NCI-H510A treated with DMSO at 0.1 percent for 48 hours (cell line): ENCODE results near the gene SPAG7.
"Not testable (repeated sequence)": the region's sequence is repeated elsewhere in the genome, so short reads cannot be mapped to it uniquely, and the experiment has no call there.

Source experiments
- DNase-seq: peaks from one replicate; lab custom pipeline; 2025; lab: John Stamatoyannopoulos, UW

Gene SPAG7

DNA sequence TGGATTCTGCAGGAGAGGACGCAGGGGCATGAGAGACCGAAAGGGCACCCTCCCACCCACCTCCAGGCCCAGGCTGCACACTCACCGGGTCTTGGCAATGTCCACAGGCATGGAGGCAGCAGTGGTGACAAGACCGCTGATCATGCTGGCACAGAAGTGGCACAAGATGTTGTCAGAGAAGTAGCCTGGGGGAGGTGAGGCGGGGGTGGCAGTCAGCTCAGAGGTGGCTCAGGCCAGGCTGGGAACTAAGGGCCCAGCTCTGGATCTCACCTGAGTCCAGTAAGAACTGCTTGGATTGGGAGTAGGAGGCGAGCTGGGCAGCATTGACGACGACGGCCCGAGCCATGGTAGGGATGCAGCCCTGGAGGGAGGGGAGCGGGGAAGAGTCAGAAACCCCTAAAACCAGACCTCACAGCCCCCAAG, 29.5 kb downstream of the SPAG7 start:
- no peak for DNase-seq

DNA sequence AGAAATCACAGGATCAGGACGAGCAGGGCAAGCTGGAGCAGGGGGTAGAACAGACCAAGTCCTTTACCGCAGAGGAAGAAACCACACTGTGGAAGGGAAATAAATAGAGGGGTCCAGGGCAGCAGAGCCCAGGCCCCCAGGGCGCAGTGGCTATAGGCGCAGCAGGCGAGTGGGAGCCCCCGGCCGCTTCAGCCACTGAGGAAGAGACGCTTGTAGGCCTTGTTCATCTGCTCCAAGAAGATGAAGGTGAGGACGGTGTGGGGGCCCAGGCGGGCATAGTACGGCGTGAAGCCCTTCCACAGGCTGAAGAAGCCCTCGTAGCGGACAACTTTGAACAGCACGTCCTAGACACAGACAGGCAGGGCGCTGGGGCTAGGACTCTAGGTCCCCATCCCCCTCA, 30.1 kb downstream of the SPAG7 start:
- no peak for DNase-seq

DNA sequence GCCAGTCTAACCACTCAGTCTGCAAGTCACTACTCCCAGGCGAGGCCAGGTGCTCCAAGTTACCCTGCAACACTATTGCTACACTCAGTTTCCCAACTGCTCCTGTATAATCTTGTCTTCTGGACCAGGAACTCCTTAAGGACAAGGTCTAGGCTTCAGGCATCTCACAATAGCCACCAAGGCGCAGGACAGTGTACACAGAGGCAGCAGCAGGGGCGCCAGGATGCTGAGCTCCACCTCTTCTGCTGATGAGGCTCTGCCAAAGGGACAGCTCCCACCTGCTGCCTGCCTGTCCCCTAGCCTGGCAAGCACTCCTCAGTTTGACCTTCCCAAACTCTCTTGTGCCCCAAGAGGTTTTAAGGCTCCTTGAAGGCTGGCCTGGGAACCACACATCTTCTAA, 31.2 kb downstream of the SPAG7 start:
- no peak for DNase-seq

DNA sequence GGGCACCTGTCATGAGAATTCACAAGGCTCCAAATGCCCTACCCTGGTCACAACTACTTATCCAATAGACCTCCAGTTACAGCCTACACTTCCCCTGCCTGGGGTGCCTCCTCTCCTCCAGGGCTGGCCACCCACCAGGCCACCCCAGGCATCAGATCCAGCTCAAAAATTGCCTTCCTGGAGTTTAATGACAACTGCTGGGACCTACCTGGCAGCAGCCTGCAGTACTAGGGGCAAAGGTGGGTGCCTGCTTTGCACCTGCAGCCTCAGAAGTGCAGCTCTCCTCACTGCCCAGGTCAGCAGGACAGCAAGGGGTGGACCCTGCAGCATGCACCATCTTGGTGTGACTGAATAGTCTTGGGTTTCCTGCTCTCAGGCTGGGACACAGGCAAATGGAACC, 32.0 kb downstream of the SPAG7 start:
- DNase-seq: no peak

DNA sequence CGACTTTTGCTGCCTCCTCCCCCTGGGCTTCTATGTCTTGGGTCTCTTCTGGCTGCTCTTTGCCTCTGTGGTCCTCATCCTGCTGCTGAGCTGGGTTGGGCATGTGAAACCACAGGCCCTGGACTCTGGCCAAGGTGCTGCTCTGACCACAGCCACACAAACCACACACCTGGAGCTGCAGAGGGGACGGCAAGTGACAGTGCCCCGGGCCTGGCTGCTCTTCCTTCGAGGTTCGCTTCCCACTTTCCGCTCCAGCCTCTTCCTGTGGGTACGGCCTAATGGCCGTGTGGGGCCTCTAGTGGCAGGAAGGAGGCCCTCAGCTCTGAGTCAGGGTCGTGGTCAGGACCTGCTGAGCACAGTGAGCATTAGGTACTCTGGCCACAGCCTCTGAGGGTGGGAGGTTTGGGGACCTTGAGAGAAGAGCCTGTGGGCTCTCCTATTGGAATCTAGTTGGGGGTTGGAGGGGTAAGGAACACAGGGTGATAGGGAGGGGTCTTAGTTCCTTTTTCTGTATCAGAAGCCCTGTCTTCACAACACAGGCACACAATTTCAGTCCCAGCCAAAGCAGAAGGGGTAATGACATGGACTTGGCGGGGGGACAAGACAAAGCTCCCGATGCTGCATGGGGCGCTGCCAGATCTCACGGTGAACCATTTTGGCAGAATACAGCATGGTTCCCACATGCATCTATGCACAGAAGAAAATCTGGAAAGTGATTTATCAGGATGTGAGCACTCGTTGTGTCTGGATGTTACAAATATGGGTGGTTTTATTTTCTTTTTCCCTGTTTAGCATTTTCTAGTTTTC, 33.2 kb downstream of the SPAG7 start:
- DNase-seq: peak; percentile 8

DNA sequence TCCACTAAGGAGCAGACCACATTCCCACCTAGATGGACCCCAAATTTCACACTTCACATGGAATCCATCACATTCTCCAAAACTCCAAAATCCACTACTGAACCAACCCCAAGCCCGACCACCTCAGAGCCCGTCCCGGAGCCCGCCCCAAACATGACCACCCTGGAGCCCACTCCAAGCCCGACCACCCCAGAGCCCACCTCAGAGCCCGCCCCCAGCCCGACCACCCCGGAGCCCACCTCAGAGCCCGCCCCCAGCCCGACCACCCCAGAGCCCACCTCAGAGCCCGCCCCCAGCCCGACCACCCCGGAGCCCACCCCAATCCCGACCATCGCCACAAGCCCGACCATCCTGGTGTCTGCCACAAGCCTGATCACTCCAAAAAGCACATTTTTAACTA, 34.0 kb downstream of the SPAG7 start:
- DNase-seq: no peak

DNA sequence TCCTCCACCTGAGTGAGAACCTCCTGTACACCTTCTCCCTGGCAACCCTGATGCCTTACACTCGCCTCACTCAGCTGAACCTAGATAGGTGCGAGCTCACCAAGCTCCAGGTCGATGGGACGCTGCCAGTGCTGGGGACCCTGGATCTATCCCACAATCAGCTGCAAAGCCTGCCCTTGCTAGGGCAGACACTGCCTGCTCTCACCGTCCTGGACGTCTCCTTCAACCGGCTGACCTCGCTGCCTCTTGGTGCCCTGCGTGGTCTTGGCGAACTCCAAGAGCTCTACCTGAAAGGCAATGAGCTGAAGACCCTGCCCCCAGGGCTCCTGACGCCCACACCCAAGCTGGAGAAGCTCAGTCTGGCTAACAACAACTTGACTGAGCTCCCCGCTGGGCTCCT, 34.9 kb downstream of the SPAG7 start:
- no peak for DNase-seq

DNA sequence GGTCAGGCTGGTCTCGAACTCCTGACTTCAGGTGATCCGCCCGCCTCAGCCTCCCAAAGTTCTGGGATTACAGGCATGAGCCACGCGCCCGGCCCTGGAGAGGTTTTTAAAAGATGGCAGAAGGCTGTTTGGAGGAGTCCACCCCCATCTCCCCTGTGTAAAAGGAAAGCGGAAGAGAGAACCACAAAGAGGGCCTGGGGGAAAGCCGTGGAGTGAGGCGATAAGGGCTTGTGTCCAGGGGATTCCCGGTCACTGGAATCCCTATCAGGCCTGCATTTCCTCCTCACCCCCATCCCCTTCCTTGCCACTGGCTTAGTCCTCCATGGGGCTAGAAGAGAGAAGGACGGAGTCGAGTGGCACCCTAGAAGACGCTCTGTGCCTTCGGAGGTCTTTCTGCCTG, 35.7 kb downstream of the SPAG7 start, which contains the start of gene GP1BA:
GP1BA (plus strand) TSS at position 315 of the 400 bp plus-strand sequence. CDS start 328 bp downstream, outside the sequence.
- DNase-seq: no peak

DNA sequence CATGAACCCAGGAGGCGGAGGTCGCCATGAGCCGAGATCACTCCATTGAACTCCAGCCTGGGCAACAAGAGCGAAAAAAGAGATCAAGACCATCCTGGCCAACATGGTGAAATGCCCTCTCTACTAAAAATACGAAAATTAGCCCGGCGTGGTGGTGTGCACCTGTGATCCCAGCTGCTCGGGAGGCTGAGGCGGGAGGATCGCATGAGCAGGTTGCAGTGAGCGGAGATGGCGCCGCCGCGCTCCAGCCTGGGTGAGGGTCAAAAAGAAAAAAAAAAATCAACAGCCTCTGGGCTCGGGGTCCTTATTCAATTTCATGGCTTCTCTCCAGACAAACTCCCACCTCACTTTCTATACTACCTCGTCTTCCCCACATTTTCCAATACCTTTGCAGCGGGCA, 38.7 kb downstream of the SPAG7 start:
- no peak for DNase-seq

DNA sequence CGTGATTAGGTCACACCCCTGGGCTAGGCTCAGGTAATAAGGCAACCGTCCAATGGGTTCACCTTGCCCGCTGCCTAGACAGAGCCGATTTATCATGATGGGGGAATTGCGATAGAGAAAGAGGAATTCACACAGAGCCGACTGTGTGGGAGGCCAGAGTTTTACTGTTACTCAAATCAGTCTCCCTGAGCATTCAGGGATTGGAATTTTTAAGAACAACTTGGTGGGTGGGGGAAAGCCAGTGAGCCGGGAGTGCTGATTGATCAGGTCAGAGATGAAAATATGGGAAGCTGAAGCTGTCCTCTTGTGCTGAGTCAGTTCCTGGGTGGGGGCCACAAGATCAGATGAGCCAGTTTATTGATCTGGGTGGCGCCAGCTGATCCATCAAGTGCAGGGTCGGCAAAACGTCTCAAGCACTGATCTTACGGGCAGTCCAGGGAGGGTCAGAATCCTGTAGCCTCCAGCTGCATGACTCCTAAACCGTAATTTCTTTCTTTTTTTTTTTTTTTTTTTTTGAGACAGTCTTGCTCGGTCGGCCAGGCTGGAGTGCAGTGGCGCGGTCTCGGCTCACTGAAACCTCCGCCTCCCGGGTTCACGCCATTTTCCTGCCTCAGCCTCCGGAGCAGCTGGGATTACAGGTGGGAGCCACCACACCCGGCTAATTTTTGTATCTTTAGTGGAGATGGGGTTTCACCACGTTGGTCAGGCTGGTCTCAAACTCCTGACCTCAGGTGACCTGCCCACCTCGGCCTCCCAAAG, 40.9 kb downstream of the SPAG7 start:
- not testable (repeated sequence) for DNase-seq

DNA sequence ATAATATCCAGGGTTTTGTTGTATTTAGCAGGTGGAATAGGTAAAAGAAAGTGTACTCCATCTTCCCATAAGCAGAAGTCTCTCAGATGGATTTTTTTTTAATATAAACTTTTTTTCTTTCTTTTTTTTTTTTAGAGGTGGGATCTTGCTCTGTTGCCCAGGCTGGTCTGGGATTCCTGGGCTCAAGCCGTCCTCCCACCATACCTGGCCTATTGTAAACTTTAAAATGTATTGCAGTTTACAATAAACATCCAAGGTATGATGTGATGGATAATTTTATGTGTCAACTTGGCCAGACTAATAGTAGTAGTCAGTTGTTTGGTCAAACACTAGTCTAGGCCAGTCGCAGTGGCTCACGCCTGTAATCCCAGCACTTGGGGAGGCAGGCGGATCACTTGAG, 46.3 kb downstream of the SPAG7 start:
- no peak for DNase-seq

DNA sequence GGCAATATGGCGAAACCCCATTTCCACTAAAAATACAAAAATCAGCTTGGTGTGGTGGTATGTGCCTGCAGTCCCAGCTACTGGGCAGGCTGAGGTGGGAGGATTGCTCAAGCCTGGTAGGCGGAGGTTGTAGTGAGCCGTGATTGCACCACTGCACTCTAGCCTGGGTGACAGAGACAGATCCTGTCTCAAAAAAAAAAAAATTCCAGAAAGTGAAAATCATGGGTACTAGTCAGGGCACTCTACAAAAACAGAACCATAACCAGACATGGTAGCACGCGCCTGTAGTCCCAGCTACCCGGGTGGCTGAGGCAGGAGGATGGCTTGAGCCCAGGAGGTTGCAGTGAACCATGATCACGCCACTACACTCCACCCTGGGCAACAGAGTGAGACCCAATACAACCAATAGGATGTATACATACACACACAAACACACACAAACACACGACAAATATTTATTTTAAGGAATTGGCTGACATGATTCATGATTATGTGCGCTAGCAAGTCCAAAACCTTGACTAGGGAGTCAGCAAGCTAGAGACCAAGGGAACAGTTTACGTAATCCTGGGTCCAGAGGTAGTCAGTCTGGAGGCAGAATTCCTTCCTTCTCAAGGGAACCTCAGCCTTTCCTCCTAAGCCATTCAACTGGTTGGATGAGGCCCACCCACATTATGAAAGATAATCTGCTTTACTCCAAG, 47.1 kb downstream of the SPAG7 start:
- no peak for DNase-seq

DNA sequence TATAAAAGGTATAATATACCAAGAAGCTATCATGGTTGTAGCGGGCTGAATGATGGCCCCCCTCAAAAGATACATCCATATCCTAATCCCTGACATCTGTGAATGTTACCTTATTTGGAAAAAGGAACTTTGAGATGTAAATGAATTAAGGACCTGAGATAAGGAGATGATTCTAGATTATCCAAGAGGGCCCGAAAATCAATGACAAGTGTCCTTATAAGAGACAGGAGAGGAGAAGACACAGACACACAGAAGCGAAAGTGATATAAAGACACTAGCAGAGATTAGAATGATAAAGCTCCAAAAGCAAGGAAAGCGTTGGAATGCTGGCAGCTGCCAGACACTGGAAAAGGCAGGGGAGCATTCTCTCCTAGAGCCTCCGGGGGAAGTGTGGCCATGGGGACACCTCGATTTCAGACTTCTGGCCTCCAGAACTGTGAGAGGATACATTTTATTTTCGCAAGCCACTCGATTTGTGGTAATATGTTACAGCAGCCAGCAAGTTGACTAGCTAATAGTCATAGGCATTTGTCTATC, 48.0 kb downstream of the SPAG7 start:
- DNase-seq: no peak

DNA sequence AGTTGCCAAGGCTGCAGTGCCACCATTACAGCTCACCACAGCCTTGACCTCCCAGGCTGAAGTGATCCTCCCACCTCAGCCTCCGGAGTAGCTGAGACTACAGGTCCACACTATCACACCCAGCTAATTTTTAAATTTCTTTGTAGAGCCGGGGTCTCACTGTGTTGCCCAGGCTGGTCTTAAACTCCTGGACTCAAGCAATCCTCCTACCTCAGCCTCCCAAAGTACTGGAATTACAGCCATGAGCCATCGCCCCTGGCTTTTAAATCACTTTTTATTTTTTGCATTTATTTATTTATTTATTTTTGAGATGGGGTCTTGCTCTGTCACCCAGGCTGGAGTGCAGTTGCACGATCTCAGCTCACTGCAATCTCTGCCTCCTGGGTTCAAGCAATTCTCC, 53.1 kb downstream of the SPAG7 start:
- DNase-seq: not testable (repeated sequence)

DNA sequence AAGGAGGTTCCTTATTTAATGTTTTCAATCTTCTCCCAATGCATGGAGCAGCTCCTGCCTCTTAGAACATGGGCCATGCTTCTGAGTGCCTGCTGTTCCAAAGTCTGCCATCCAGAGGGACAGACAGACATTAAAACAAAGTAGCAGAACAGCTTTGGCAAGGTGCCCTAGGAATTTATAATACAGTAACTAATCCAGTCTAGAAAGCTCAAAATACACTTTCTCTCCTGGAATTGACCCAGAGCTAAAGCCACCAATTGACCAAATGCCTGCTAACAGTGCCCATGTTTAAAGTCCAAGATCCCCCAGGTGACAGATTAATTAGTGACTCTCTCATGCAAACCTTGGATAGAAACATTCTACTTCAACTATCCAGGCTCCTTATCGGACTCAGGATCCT, 53.6 kb downstream of the SPAG7 start:
- DNase-seq: no peak
